Measurements from ENCODE around the gene TAS2R8. TPM values are rescaled to one million over a fixed set of nuclear protein-coding genes. Genes with fewer than 3 reads are reported as not detected.

The TAS2R8 gene
- total RNA-seq, 1 experiment from 2014 or later = not detected

GRCh38 chr12:10756194-10756593 lies 50.9 kb downstream of the TAS2R8 start:
- H4K20me1 ChIP-seq (ENCODE audit: insufficient read depth) = no peaks in the 10 kb centered on the region
- H3K9me2 ChIP-seq (ENCODE audit: insufficient read depth) = no peaks in the 10 kb centered on the region
- H2AFZ ChIP-seq (ENCODE audit: low read depth, low read length, poor library complexity, severe bottlenecking) = no peak overlapping the region
- ATAC-seq (no peak), DNase-seq (ENCODE audit: low read depth, low spot score) (no peak)
- ChIA-PET RAD21 (ENCODE audit: low non-redundant PET in 1 of 2, low total read pairs in 2 of 2, uncharacterized antibody in 2 of 2, unreplicated experiment in 2 of 2) (no interaction called here), CTCF (interaction anchor here (4.3 kb wide), 1 partner anchor 15 kb away, joined by 13 read pairs; no protein-coding TSS in a partner anchor), POLR2A (no interaction called here)
- TF ChIP-seq YY1 (IDR thresholded peaks at IDR 0.05; ENCODE audit: extremely low read depth, insufficient replicate concordance, low read depth, low read length) (no peak), ELF1 (IDR thresholded peaks at IDR 0.05; ENCODE audit: borderline replicate concordance, low read depth) (no peak), POLR2A (IDR thresholded peaks at IDR 0.05; ENCODE audit: borderline replicate concordance, extremely low read depth, insufficient read depth, insufficient read length) (no peak), RAD21 (IDR thresholded peaks at IDR 0.05; ENCODE audit: low read depth) (no peak), ZFX (IDR thresholded peaks at IDR 0.05) (no peak), REST (IDR thresholded peaks at IDR 0.05; ENCODE audit: low read depth) (no peak), ZNF274 (IDR thresholded peaks at IDR 0.05; ENCODE audit: low read depth, low read length) (no peak)
- H3K27me3 ChIP-seq (ENCODE audit: insufficient read depth, low read length) = no peaks in the 10 kb centered on the region
- no peaks in the 10 kb centered on the region for H3K79me2 ChIP-seq (ENCODE audit: insufficient read depth, low read length)
- no peak overlapping the region for H3K9ac ChIP-seq (ENCODE audit: low read length)
- no peak overlapping the region for H3K4me3 ChIP-seq (replicated peaks in 1 of 2; ENCODE audit: low read depth in 1 of 2, low read length in 2 of 2)
- BruUV-seq (replicated peaks) = no TSS peak
- no peak overlapping the region for H3K27ac ChIP-seq (ENCODE audit: low read depth, low read length)
- H3K4me2 ChIP-seq (ENCODE audit: low read length) = no peak overlapping the region
- no peaks in the 10 kb centered on the region for H3K4me1 ChIP-seq (ENCODE audit: control insufficient read depth in 1 of 2, insufficient read depth in 2 of 2, low read length in 2 of 2)
- peaks cover 0 to 6% of the 10 kb centered on the region in 2 experiments; a peak in 1 of 4 replicates for H3K9me3 ChIP-seq (ENCODE audit: control insufficient read depth in 1 of 2, insufficient read depth in 1 of 2, low read depth in 1 of 2, low read length in 2 of 2)
- intact Hi-C loops (cut with micrococcal nuclease) = no loop called here
- no peaks in the 10 kb centered on the region for H3K36me3 ChIP-seq (ENCODE audit: control insufficient read depth in 1 of 2, insufficient read depth in 2 of 2, low read length in 2 of 2)

Other genes starting within 250 kb of the TAS2R8 start
- 55.8 TPM for gene MAGOHB, start 193.7 kb downstream of the TAS2R8 start, total RNA-seq (2021; ENCODE audit: unreplicated experiment)
- gene STYK1, start 133.2 kb downstream of the TAS2R8 start, total RNA-seq (2021; ENCODE audit: unreplicated experiment) = 4.4 TPM
- gene YBX3, start 84.0 kb downstream of the TAS2R8 start, total RNA-seq (2021; ENCODE audit: unreplicated experiment) = 419 TPM
- not detected for gene TAS2R7, start 4.7 kb downstream of the TAS2R8 start, total RNA-seq (2021; ENCODE audit: unreplicated experiment)
- not detected for gene TAS2R9, start 2.9 kb upstream of the TAS2R8 start, total RNA-seq (2021; ENCODE audit: unreplicated experiment)
- 0.81 TPM for gene TAS2R10, start 19.1 kb upstream of the TAS2R8 start, total RNA-seq (2021; ENCODE audit: unreplicated experiment)
- 2.2 TPM for gene PRR4, start 42.2 kb upstream of the TAS2R8 start, total RNA-seq (2021; ENCODE audit: unreplicated experiment)
- 5.9 TPM for gene PRH1, start 77.0 kb upstream of the TAS2R8 start, total RNA-seq (2021; ENCODE audit: unreplicated experiment)
- 0.91 TPM for gene TAS2R13, start 102.3 kb upstream of the TAS2R8 start, total RNA-seq (2021; ENCODE audit: unreplicated experiment)
- gene PRH2, start 122.0 kb upstream of the TAS2R8 start, total RNA-seq (2021; ENCODE audit: unreplicated experiment) = not detected
- 1.9 TPM for gene TAS2R14, start 132.0 kb upstream of the TAS2R8 start, total RNA-seq (2021; ENCODE audit: unreplicated experiment)
- 0.54 TPM for gene TAS2R50, start 179.6 kb upstream of the TAS2R8 start, total RNA-seq (2021; ENCODE audit: unreplicated experiment)
- gene TAS2R20, start 191.0 kb upstream of the TAS2R8 start, total RNA-seq (2021; ENCODE audit: unreplicated experiment) = 0.76 TPM
- gene TAS2R19, start 215.3 kb upstream of the TAS2R8 start, total RNA-seq (2021; ENCODE audit: unreplicated experiment) = 1.6 TPM
- 1.7 TPM for gene TAS2R31, start 224.1 kb upstream of the TAS2R8 start, total RNA-seq (2021; ENCODE audit: unreplicated experiment)